ENCODE results near the gene PTPRT.

Gene PTPRT

GRCh38 chr20:42978184-42978974, 211.3 kb downstream of the PTPRT start:
- Histone ChIP-seq H2AFZ (ENCODE audit: low read depth, low read length, severe bottlenecking) (no peak overlapping the region), H3K9me2 (replicated peaks; ENCODE audit: insufficient read depth, low read length) (no peaks in the 10 kb centered on the region), H3K36me3 (ENCODE audit: low read length) (no peaks in the 10 kb centered on the region), H3K79me2 (ENCODE audit: insufficient read depth, low read length) (no peaks in the 10 kb centered on the region), H3F3A (ENCODE audit: insufficient read depth) (no peaks in the 10 kb centered on the region), H3K9ac (ENCODE audit: low read length) (no peak overlapping the region), H3K4me3 (ENCODE audit: insufficient read depth, low read length, poor library complexity, severe bottlenecking) (no peak overlapping the region), H3K9me3 (ENCODE audit: insufficient read depth, low read length) (no peaks in the 10 kb centered on the region), H3K4me2 (ENCODE audit: low read depth, low read length, poor library complexity, severe bottlenecking) (no peak overlapping the region), H3K27me3 (ENCODE audit: low read length) (no peaks in the 10 kb centered on the region), H3K27ac (ENCODE audit: low read depth, low read length) (no peak overlapping the region), H4K20me1 (ENCODE audit: low read depth, low read length) (no peaks in the 10 kb centered on the region)
- TF ChIP-seq EZH2phosphoT487 (conservative IDR thresholded peaks at IDR 0.05; ENCODE audit: low read length), result no peak
- TF ChIP-seq CTCF (IDR thresholded peaks at IDR 0.05; ENCODE audit: insufficient read depth, low read length, poor library complexity, severe bottlenecking), result no peak

GRCh38 chr20:42975974-42976373, 213.7 kb downstream of the PTPRT start:
- Histone ChIP-seq H2AFZ (ENCODE audit: low read depth, low read length, severe bottlenecking) (no peak overlapping the region), H3K9ac (ENCODE audit: low read length) (no peak overlapping the region)

GRCh38 chr20:42974347-42974746, 215.4 kb downstream of the PTPRT start:
- H3K4me3 ChIP-seq (ENCODE audit: insufficient read depth, low read length, poor library complexity, severe bottlenecking), result no peak overlapping the region
- H3K4me2 ChIP-seq (ENCODE audit: low read depth, low read length, poor library complexity, severe bottlenecking), result no peak overlapping the region
- no peak overlapping the region for H3K27ac ChIP-seq (ENCODE audit: low read depth, low read length)
- no peaks in the 10 kb centered on the region for H3K36me3 ChIP-seq (ENCODE audit: low read length)
- no peaks in the 10 kb centered on the region for H3K9me2 ChIP-seq (replicated peaks; ENCODE audit: insufficient read depth, low read length)
- H3K9me3 ChIP-seq (ENCODE audit: insufficient read depth, low read length), result no peaks in the 10 kb centered on the region
- H3K27me3 ChIP-seq (ENCODE audit: low read length), result no peaks in the 10 kb centered on the region
- H3K79me2 ChIP-seq (ENCODE audit: insufficient read depth, low read length), result no peaks in the 10 kb centered on the region
- H4K20me1 ChIP-seq (ENCODE audit: low read depth, low read length), result no peaks in the 10 kb centered on the region
- H2AFZ ChIP-seq (ENCODE audit: low read depth, low read length, severe bottlenecking), result no peak overlapping the region
- TF ChIP-seq CTCF (IDR thresholded peaks at IDR 0.05; ENCODE audit: insufficient read depth, low read length, poor library complexity, severe bottlenecking) (no peak), EZH2phosphoT487 (conservative IDR thresholded peaks at IDR 0.05; ENCODE audit: low read length) (no peak)
- H3F3A ChIP-seq (ENCODE audit: insufficient read depth), result no peaks in the 10 kb centered on the region
- no peak overlapping the region for H3K9ac ChIP-seq (ENCODE audit: low read length)

More at GRCh38 chr20:42975974-42976373, 213.7 kb downstream of the PTPRT start:
- Histone ChIP-seq H3F3A (ENCODE audit: insufficient read depth) (no peaks in the 10 kb centered on the region), H3K27me3 (ENCODE audit: low read length) (no peaks in the 10 kb centered on the region), H3K9me3 (ENCODE audit: insufficient read depth, low read length) (no peaks in the 10 kb centered on the region), H4K20me1 (ENCODE audit: low read depth, low read length) (no peaks in the 10 kb centered on the region), H3K4me2 (ENCODE audit: low read depth, low read length, poor library complexity, severe bottlenecking) (no peak overlapping the region), H3K9me2 (replicated peaks; ENCODE audit: insufficient read depth, low read length) (no peaks in the 10 kb centered on the region), H3K36me3 (ENCODE audit: low read length) (no peaks in the 10 kb centered on the region), H3K27ac (ENCODE audit: low read depth, low read length) (no peak overlapping the region), H3K4me3 (ENCODE audit: insufficient read depth, low read length, poor library complexity, severe bottlenecking) (no peak overlapping the region), H3K79me2 (ENCODE audit: insufficient read depth, low read length) (no peaks in the 10 kb centered on the region)
- TF ChIP-seq CTCF (IDR thresholded peaks at IDR 0.05; ENCODE audit: insufficient read depth, low read length, poor library complexity, severe bottlenecking) (no peak), EZH2phosphoT487 (conservative IDR thresholded peaks at IDR 0.05; ENCODE audit: low read length) (no peak)

Measured in SU-DHL-6 (cell line).